Lung microvascular endothelial cell (primary cell): Measurements from ENCODE around the gene VWCE. TPM values are rescaled to one million over a fixed set of nuclear protein-coding genes. Genes with fewer than 3 reads are reported as not detected.
A peak's percentile ranks its signal among the peaks of the same experiment; 100 is the strongest.

Source experiments
- DNase-seq, 2 donors: peaks; one replicate each; pipeline versions ENCODE4 v3.0.0 to v3.0.0-alpha.2; 2010; ENCODE audit warnings: low read depth in 2 of 2
- total RNA-seq: library from RNA; depleted of rRNA; stranded (reverse); fragments of >200 nt; gene quantifications from 2 replicates; pipeline ENCODE4 v1.2.1, GENCODE V29; 2014

The VWCE gene
- 0.60 and 2.2 TPM in 2 replicates for total RNA-seq

- DNase-seq: peak; percentile 57 to 65
These were observed at the start of gene VWCE for GRCh38 chr11:61294717-61295595. VWCE (minus strand) TSS chr11:61295316; CDS start chr11:61295037, 279 bp downstream.

GRCh38 chr11:61343792-61344745 lies 49.0 kb upstream of the VWCE start:
- DNase-seq: no peak

GRCh38 chr11:61342207-61342803 lies 47.2 kb upstream of the VWCE start:
- DNase-seq: no peak

- no peak for DNase-seq
These were observed 46.6 kb upstream of the VWCE start for GRCh38 chr11:61341706-61342105.

GRCh38 chr11:61340979-61341378 lies 45.9 kb upstream of the VWCE start:
- no peak for DNase-seq

GRCh38 chr11:61339490-61339878 lies 44.4 kb upstream of the VWCE start:
- DNase-seq: no peak

- no peak for DNase-seq
These were observed 43.8 kb upstream of the VWCE start for GRCh38 chr11:61338783-61339489.

GRCh38 chr11:61337706-61338470 lies 42.8 kb upstream of the VWCE start:
- no peak for DNase-seq

- peak; percentile 74 to 89 for DNase-seq
These were observed 41.2 kb upstream of the VWCE start for GRCh38 chr11:61336171-61336935.

GRCh38 chr11:61335355-61335710 lies 40.2 kb upstream of the VWCE start:
- DNase-seq: no peak

- DNase-seq: no peak
These were observed 39.6 kb upstream of the VWCE start for GRCh38 chr11:61334434-61335354.

GRCh38 chr11:61333550-61334433 lies 38.7 kb upstream of the VWCE start:
- no peak for DNase-seq

GRCh38 chr11:61332797-61333549 lies 37.9 kb upstream of the VWCE start, which contains the start of the genes DDB1 and TKFC:
DDB1 (minus strand) TSS chr11:61333105; CDS start chr11:61332968, 137 bp downstream.
TKFC (plus strand) TSS chr11:61333228; CDS start chr11:61334729, 1,501 bp downstream.
- peak; percentile 91 to 92 for DNase-seq

GRCh38 chr11:61332281-61332796 lies 37.2 kb upstream of the VWCE start:
- peak; percentile 38 to 46 for DNase-seq

- no peak for DNase-seq
These were observed 36.5 kb upstream of the VWCE start for GRCh38 chr11:61331651-61332050.

- no peak for DNase-seq
These were observed 34.8 kb upstream of the VWCE start for GRCh38 chr11:61329871-61330270.
